NCI-H446 treated with DMSO at 0.1 percent for 48 hours (cell line): ENCODE results near the gene SMIM21.

Experiments
- DNase-seq: peaks from one replicate; lab custom pipeline; 2025; lab: John Stamatoyannopoulos, UW

The SMIM21 gene

DNA sequence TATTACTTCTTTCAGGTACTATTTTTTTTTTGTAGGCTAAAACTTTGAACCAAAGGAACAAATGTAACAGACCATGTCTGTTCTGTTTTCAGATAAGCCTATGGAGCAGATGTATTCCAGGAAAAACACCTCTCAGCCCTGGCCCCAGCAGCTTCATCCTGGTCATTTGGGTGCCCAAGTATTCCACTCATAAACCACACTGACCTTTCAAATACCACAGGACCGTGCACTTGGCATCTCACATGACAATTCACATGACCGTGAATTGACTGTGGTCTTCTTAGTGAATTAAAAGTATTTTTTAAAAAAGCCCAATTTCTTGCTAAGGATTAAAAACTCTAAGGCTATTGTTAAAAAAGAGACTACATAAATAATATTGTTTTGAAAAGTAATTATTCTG, 50.2 kb downstream of the SMIM21 start:
- DNase-seq = no peak

DNA sequence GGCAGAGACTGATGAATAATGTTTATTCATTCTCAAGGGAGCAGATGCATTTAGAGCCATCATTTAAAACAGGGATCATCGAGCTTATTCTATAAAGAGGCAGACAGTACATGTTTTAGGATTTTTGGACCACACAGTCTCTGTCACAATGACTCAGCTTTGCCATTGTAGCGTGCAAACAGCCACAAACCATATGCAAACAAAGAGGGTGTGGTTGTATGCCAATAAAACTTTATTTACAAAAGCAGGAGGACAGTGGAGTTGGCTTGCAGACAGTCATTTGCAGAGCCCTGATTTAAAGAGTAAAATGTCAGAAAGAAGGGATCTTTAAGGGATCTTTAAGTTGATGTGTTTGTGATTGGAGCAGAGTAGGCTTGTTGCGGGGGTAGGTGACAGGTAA, 51.5 kb downstream of the SMIM21 start:
- DNase-seq = no peak

- DNase-seq = no peak
Observed at GRCh38 chr18:75375341-75375740, 52.2 kb downstream of the SMIM21 start.

DNA sequence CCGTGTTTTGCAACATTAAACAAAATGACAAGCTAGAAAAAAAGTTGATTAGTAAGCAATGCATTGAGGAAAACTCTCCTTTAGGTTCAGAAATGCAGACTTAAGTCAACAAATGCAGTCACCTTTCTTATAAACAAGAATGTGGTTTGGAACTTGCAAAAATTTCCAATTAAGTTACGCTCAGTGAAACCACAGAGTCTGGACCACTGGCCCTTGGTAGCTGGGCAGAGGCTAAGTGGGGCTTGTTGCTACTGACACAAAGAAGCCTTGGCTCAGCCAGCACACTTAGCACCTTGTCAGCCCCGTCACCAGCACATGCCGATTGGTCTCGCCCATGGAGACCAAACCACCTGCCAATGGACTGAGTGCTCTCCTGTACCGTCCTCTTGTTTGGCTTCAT, 53.0 kb downstream of the SMIM21 start:
- no peak for DNase-seq

DNA sequence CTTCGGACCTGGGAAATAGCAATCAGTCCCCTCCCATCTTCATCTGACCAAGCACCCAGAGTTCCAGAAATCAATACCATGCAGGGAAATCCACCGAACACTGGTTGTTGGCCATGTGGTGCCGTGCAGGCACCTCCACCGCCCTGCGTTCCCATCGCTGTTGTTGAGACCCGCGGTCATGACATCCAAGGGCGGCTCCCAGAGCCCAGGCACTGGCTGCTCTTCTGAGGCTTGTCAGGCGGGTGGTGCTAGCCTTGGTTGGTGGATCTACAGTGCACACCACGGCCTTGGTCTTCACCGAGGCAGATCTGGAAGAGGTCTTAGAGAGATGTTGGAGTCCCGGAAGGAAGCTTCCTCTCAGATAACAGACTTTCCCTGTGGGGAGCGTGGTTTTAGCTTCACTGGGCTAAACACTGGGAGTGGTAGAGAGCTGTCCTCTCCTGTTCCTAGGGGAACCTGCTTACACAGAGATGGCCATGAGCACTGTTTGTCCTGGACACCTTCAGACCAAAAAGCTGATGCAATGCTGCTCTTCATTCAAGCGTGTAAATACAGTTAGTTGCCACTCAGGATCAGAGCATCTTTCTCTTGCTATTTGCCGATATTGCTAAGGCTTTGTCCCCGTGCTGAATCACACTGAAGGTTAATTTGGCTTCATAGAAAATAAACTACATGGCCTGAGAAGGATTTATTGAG, 58.3 kb downstream of the SMIM21 start:
- DNase-seq = no peak

DNA sequence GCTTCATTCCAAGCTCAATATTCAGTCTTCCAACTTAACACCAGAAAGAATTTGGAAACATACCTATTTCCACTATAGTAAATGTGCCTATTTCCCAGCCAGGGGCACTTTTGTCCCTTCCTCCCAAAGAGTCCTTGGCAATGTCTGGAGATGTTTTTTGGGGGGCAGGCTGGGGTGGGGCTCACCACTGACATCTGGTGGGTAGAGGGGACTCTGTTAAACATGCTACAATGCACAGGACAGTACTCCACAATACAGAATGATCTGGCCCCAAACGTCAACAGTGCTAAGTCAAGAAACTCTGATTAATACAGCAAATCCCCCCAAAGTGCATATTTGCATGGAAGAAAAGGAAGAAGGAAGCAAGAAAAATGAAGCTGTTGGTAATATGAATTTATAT, 61.7 kb downstream of the SMIM21 start:
- DNase-seq = no peak

GRCh38 chr18:75365254-75365629, 62.3 kb downstream of the SMIM21 start:
- DNase-seq = no peak

DNA sequence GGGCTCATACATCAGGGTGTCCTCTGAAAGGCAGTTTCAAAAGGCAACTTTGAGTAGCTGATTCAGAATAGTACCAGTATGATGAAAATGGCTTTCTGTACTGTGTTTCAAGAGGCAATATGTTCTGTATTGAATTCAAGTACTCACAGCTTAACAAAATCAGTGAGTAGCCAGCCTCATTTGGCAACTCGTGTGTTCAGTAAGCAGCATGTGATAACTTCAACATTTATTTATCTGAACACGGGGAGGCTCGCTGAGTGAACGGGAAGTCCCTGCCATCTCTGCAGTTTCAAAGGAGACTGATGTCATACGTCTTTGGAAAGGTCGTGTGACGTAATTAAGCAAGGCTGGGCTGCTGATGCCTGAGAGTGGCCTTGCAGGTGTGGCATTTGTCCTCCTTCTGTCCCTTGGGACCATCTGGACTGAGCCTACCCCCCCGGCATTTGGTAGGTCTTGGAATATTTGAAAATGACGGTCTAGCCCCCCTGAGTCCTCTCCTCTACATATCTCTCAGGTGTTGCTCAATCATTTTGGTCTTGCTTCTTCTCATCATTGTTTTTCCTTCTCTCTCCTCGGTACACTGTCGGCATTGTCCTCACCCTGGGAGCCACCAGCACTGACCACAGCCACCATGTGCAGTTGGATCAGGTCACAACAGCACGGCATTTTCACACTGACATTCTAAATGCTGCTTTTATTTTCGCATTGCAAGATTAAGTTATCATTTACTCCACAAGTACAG, 62.8 kb downstream of the SMIM21 start:
- no peak for DNase-seq

DNA sequence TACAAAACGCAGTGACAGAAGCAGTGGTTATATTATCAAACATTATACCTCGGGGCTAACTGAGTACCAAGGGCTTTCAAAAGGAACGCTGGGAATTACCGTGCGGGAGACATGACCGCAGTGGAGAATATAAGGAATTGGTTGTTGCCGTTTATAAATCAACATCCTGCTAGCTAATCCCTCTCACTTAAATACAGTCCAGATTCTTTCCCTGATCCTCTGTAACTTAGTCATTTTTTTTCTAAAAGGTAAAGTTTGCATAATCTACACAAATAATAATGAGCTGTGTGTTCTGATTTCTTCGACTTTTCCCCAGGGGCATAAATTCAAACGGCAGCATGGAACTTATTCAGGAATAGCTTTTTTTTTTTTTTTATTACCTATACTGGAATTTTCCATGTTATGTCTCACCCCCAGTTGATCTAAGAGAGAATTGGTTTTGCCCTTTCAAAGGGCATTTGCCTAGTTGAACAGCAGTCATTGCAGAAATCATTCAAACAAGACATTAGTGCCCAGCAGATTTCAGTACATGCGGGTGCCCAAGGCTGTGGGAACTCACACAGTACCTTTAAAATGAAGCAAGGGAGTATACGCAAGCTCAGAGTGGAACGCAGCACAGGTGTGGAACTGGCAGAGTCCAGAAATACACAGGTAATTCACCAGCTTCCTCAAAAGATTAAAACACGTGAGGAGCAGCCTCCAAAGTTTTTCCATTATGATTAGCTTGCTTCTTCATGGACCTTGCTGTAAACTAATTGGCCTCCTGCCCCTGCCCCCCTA, 63.9 kb downstream of the SMIM21 start:
- no peak for DNase-seq

DNA sequence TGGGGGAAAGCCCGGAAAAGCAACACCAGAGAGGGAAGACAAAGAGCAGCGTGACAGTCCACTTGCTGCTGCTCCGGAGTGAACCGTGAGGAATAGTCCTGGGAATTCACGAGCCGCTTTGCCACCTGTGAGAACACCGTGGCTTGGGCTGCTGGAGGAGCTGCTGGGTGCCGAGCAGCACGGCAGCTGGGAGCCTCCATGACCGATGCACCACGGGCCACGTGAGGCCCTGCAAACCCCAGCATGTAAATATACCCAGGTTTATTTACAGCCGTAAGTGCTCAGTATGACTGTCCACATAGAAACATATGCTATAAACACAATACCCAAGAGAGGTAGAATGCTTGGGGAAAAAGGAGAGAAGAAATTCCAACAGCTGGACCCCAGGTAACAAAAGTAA, 65.1 kb downstream of the SMIM21 start:
- no peak for DNase-seq

- DNase-seq = no peak
Observed at GRCh38 chr18:75360941-75361340, 66.6 kb downstream of the SMIM21 start.

- DNase-seq = no peak
Observed at GRCh38 chr18:75360215-75360614, 67.3 kb downstream of the SMIM21 start.
